Stimulated activated CD8-positive, alpha-beta memory T cell treated with anti-CD3 and anti-CD28 coated beads, Interleukin-15, amount 100 ng/mL, for 24 hours (primary cell): ENCODE data around the gene SNHG17.
"Not testable (repeated sequence)": the region's sequence is repeated elsewhere in the genome, so short reads cannot be mapped to it uniquely, and the experiment has no call there.

Experiments used
- DNase-seq: peaks from one replicate; pipeline ENCODE4 v3.0.0-alpha.2; 2020; ENCODE audit warnings: low read depth

The SNHG17 gene

DNA sequence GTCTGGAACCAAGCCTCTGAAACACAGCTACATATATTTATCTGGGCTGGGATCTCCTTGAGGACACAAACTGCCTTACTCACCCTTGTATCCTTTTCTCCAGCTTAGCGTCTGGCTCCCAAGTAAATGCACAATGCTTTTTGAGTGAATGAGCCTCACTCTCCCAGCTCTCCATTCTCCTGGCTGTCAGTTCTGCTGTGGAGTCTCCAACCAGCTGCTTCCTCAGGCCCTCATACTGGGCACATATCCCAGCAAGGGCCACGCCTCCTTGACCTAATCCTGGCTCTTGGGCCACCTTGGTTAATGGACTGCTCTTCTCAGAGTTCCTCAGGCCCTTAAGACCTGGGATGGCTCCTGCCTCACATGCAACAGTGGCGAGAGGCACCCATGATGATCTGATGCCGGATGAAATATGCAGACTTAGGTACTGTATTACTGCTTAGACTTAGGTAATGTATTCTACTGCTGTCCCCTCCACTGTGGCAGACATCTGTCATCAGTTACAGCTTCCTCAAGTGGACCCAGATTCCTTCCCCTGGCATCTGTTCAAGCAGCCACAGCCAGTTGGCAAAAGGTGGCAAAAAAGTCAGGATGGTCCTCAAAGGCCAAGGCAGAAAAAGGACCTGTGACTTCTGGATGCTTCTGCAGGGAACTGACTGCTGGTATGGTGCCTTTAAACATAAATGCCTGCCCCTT, 16.5 kb downstream of the SNHG17 start:
- no peak for DNase-seq

DNA sequence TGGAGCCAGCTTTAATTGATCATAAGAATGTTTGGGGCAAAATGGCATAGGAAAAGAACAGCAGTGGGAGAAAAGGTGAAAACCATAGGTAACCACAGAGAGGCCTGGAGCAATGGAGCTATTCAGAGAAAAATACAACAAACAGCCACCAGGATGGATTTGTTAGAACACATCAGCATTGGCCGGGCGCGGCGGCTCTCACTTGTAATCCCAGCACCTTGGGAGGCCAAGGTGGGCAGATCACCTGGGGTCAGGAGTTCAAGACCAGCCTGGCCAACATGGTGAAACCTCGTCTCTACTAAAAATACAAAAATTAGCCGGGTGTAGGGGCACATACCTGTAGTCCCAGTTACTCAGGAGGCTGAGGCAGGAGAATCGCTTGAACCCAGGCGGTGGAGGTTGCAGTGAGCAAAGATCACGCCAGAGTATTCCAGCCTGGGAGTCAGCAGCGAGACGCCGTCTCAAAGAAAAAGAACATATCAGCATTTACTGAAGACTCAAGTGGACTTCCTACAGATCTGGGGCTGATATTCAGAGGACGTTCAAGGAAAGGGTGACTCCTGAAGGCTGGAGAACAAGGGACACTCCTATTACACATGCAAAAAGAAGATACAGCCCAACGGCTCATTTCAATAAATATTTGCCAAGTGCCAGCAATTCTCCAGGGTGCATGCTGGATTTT, 20.2 kb downstream of the SNHG17 start:
- no peak for DNase-seq

DNA sequence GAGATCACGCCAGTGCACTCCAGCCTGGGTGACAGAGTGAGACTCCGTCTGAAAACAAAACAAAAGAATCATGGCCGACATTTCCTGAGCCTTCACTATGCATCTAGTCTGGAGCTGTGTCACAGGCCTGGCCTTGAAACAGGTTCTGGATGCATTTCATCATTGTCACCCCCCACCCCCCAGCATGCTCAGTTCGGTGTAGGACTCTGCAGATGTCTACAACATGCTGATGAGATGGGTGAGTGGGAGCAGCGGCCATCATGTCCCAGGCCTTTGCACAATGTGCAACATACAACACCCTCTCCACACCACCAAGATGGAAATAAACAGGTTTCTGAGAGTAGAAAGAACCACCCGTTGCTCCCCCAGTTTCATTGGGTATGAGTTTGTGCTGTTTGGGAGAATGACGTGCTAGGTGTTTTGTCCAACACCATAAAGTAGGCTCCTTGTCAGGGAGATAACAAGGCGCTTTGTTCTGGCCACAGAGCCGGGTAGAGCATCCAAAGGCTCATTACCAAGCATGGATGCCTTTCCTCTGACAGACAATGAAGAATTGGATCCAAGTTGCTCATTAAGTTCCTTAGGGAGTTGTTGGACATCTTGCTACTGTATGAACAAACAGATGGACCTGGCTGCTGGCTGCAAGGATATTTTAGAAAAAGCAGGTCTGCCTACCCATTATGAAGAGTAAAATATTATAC, 22.1 kb downstream of the SNHG17 start:
- DNase-seq, result no peak

DNA sequence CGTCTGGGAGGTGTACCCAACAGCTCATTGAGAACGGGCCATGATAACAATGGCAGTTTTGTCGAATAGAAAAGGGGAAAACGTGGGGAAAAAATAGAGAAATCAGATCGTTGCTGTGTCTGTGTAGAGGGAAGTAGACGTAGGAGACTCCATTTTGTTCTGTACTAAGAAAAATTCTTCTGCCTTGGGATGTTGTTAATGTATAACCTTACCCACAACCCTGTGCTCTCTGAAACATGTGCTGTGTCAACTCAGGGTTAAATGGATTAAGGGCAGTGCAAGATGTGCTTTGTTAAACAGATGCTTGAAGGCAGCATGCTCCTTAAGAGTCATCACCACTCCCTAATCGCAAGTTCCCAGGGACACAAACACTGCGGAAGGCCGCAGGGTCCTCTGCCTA, 27.3 kb downstream of the SNHG17 start:
- not testable (repeated sequence) for DNase-seq

DNA sequence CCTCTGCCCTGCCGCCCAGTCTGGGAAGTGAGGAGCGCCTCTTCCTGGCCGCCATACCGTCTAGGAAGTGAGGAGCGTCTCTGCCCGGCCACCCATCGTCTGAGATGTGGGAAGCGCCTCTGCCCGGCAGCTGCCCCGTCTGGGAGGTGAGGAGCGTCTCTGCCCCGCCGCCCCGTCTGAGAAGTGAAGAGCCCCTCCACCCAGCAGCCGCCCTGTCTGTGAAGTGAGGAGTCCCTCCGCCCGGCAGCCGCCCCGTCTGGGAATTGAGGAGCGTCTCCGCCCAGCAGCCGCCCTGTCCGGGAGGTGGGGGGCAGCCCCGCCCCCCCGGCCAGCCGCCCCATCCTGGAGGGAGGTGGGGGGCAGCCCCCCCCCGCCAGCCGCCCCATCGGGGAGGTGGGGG, 27.8 kb downstream of the SNHG17 start:
- no peak for DNase-seq

DNA sequence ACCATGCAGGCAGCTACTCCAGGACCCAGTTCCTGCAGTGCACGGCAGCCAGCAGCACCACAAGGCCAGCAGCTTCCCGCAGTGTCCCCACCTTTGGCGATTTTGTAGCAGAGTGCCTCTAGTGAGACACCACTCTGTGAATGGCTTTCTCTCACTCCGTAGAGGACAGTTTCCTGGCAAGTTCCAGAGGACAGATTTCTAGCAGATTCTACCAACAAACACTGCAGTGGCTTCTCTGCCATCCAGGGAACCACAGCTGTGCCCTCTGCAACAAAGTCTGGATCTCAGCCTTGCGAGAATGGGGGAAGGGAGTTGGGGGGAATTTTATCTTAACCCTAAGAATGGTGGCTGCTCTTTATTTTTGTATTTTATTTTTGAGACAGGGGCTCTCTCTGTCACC, 28.7 kb downstream of the SNHG17 start:
- no peak for DNase-seq

DNA sequence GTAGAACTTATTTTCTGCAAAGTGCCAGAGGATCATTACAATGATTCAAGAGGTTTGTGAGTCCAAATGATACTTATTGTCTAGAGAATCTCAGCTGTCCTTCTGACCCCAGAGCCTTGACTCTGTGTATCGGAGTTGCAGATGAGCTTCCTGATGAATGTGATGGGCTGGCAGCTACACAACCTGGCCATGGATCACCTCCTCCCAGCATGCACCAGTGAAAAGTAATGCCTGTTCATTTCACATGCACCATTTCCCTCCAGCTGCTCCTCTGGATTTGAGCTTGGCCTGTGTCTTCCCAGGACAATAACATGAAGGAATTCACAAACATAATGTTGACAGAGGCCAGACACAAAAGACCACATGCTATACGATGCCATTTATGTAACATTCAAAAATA, 30.0 kb downstream of the SNHG17 start:
- no peak for DNase-seq

DNA sequence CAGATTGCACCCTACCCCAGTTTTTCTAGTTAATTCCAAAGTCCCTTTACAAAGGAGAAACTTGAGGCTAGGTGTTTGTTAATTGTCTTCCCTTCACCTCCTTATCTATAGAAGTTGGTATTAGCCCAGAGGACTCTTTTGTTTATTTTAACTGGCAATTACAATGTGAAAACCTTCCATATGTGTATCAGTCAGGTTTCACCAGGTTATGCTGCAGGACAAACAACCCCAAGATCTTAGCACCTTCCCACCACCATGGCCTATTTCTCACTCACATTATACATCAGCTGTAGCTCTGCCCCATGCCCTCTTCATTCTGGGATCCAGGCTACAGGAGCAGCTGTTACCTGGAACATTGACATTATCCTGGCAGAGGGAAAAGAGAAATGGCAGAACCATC, 31.1 kb downstream of the SNHG17 start:
- no peak for DNase-seq

DNA sequence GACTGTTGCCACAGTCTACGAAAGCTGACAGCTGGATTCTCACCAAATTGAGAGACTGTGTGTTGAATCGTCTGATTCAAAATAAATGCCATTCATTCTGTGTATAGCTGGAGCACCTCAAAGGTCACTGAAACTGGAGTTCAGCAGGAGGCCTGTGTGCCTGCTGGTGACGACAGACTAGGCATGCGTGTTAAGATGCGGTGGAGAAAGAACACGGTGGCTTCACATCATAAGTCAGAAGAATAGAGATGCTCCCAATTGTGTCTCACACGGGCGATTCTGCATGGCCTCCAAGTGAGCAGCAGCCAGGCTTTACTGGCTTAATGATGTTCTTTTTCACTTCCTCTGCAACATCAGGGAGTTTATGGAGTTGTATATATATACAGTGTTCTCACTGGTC, 32.3 kb downstream of the SNHG17 start:
- no peak for DNase-seq

DNA sequence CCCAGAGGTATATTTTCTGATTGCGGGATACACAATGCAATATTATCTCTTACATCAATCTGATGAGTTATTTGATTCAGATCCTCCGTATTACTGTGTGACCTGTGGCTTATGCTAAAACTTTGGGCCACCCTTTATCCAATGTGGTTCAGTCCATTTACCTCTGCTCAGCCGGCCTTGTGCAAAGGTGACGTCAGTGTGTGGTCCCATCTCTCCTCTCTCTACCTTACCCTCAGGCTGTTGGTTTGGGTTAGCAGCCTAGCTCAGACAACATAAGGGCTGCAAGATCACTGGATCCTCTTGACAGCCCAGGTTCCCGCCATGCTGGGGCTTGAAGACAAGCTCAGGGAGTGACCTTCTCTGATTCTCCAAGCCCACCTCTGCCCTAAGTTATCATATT, 33.0 kb downstream of the SNHG17 start:
- DNase-seq, result no peak

DNA sequence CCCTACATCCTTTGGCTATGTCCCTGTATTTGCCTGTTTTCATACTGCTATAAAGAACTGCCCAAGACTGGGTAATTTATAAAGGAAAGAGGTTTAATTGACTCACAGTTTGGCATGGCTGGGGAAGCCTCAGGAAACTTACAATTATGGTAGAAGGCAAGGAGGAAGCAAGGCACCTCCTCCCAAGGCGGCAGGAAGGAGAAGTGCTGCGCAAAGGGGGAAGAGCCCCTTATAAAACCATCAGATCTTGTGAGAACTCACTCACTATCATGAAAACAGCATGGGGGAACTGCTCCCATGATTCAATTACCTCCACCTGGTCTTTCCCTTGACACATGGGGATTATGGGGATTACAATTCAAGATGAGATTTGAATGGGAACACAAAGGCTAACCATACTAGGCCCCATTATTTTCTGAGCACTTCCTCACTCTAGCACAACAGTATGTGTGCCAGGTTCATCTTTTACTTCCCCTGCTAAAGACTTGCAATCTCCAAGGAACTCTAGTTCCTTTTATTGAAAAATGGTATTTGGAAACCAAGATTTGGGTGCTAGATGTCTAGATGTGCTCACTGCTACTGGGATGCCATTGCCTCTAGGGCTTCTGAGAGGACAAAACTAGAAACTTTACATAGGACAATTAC, 39.3 kb downstream of the SNHG17 start:
- DNase-seq, result not testable (repeated sequence)

DNA sequence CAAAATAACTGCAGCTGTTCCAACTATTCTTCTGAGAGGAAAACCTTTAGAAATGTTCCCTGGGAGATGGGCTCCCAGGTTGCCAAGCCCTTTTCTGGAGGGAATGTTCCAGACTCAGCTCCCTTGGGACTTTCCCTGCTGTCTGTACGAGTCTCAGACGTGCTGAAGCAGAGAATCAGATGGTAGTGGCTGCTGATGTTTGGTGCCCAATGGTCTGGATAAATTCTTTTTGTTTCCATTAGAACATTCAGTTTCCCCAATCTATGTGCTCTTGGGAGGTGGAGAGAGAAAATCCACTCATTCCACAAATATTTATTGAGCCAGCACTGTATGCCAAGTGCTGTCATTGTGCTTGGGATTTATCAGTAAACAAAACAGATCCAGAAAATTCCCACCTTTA, 40.0 kb downstream of the SNHG17 start:
- DNase-seq, result no peak

DNA sequence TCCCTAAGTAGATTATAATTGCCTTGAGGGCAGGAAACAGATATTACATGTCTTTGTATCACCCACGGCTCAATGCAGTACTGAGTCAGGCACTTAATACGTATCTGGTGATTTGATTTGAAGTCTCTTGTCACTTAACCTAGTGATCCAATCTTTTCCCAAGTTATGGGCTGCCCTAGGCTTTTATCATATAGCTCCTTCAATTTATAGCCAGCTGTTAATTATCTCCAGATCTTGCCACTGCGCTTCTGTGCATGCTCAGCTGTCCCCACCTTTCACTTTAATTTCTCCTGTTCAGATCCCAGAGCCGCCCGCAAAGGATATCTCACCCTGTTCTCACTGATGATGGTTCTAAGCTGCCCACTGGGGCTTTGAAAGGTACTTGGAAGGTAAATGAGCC, 41.9 kb downstream of the SNHG17 start:
- DNase-seq, result no peak

DNA sequence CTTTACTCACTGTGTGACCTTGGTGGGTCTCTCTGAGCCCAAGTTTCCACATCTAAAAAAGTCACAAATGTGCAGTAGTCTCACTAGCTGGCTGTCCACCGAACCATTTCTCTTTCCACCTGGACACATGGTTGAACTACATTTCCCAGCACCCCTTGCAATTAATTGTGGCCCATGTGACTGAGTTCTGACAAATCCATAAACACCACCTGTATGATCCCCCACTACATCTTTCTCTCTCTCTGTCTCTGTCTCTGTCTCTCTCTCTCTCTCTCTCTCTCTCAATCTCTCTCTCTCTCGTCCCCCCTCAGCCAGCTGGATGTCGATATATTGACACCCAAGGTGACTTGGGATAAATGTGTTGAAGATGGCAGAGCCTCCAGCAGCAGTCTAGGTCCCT, 42.8 kb downstream of the SNHG17 start:
- DNase-seq, result no peak

DNA sequence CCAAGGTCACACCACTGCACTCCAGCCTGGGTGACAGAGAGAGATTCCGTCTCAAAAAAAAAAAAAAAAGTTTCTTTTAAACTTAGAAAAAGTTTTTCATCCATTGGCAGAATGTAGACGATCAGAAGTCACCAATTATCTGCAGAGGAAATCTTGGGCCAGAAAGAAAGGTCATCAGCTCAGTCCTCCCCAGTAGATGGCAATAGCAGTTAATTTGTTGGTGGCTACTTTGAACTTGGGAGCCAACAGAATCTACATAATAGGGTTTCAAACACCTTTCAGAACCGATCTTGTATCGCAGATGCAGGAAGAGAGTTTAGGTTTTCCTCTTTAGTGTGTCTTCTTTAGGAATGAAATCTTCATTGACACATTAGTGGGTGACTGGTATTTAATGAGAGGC, 47.2 kb downstream of the SNHG17 start:
- no peak for DNase-seq

DNA sequence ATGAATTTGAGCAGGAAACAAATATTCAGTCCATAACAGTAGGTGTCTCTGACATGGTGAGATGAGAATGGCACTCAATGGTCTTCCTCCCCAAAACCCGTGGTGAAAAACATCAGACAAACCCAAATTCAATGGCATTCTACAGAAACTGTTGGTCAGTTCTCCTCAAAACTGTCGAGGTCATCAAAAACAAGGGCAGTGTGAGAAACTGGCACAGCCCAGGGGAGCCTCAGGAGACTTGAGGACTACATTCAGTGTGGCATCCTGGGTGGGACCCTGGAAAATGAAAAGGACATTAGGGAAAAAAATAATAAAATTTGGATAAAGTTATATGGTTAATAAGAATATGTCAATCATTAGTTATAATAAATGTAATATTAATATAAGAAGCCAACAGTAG, 48.3 kb downstream of the SNHG17 start:
- DNase-seq, result no peak

DNA sequence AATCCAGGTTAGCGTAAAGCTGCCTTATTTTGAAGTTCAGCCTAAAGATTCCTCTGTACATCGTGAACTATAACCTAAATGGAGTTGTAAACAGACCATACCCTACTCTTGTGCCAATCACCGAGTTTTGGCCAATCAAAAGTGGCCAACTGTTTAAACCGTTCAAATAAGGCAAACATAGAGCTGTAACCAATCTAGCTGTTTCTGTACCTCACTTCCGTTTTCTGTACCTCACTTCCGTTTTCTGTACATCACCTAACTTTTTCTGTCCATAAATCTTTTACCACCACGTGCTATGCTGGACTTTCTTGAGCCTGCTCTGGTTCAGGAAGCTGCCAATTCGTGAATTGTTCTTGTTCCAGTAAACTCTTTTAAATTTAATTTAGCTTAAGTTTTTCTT, 49.1 kb downstream of the SNHG17 start:
- no peak for DNase-seq

DNA sequence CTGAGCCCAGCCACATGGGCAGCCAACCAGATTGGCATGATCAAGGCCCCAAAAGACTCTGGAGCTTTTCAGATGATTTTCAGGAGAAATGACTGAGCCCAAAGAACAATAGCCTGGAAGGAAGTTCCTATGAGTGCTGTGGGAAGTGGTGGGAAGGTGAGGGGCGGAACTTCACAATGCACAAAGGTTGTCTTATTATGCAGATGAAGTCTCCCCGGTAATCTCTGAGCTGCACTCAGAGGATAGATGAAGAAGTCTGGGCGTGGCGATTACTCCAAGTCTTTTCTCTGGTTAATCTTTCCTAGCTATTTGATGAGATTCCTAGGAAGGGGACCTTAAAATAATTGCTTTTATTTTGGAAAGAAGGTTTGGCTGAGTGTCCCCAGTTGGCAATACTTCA, 52.0 kb downstream of the SNHG17 start:
- DNase-seq, result no peak

DNA sequence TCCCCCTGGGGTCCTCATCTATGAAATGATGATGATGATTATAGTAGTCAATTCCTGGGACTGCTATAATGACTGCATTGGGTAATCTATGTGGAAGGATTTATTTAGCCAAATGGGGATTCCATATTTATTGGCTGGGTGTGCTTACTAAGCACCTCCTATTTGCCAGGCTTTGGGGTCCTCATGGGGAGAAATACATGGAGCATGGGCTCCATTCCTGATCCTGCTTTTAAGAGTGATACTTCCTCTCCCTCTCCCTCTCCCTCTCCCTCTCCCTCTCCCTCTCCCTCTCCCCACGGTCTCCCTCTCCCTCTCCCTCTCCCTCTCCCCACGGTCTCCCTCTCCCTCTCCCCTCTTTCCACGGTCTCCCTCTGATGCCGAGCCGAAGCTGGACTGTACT, 57.3 kb downstream of the SNHG17 start:
- DNase-seq, result not testable (repeated sequence)

DNA sequence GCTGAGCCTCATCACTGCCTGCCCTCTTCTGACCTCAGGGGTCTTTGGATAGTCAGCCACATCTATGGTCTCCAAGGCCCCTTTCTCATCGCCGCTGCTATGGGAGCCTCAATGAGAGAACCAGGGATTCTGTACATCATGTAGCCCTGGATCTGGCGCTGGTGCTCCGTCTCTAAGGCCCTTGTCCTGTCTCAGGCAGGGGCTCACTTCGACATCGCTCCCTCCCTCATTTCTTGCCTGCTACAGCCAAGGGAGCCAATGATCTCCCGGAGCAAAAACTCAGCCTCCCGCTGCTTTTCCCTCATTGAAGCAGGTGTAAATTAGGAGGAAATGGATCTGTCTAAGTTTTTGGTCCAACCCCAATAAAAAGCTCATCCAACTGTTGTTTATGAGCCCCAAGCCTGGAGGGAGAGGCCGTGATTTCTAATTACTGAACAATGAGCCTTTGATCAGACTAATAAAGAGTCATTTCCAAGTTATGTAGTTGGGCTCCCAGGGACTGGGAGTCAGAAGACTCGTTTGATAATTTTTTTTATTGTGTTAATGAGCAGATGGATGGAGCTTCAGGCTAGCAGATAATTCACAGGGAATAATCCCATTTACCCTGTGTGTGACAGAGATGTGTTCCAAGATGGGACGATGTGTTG, 58.0 kb downstream of the SNHG17 start:
- no peak for DNase-seq

DNA sequence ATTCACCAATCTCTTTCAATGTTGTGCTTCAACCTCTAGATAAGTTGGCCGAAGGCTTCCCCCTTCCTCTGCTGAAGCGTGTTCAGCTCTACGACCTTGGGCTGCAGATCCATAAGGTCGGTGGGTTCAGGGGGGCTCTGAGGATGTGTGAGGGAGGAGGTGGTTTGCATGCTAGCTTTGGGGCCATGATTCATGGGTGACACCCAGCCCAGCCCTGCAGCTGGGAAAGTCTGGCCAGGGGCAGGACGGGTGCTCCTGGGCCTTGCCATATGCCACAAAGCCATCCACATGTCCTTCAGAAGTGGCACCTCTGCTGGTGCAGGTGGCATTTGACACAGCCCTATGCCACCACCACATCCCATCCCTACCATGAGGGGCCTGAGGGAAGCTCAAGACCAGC, 61.2 kb downstream of the SNHG17 start:
- DNase-seq, result no peak

DNA sequence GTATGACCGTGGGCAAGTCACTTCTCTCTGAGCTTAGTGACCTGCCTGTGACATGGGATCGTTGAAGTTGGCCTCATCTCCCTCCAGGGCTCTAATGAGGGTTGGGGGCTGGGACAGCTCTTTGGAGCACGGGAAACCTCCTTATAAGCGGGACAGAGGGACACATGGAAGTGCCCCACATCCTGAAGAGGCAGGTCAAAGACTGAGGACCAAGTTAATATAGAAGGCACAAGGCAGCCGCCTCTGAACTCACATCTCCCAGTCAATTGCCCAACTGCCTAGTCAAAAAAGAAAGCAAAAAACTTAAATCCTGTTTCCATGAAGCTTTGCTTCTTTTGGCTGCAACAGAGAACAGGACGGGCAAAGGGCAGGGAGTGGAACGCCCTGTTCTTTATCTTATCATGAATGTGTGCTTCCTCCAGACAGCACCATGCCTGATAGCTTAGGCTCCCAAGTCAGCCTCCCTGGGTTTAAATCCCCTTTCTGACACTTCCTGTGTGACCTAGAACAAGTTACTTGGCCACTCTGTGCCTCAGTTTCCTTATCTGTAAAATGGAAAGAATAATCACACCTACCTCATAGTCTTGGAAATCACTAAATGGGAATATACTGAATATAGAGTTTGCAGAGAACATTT, 61.8 kb downstream of the SNHG17 start:
- no peak for DNase-seq
